IMR-90 (cell line): Measurements from ENCODE around the gene TNFAIP6. TPM values are rescaled to one million over a fixed set of nuclear protein-coding genes. Genes with fewer than 3 reads are reported as not detected.

Experiments
- ATAC-seq: fragments of 200-7000 bp; cut with Tn5 transposase; 2 replicates; pipeline ENCODE4 v1.9.1; 2020; ENCODE audit warnings: low read depth, mild to moderate bottlenecking, moderate library complexity
- BruUV-seq: library from RNA; stranded (reverse); fragments of 400-500 nt; replicated peaks from 2 replicates; lab custom pipeline; 2021; lab: Mats Ljungman, UMichigan
- CTCF ChIA-PET: fragments of 300-600 bp; formaldehyde crosslinking; extraction: SDS; loops from one replicate; lab custom pipeline; 2021; ENCODE audit warnings: antibody characterized with exemption; lab: Yijun Ruan, JAX
- POLR2A ChIA-PET: fragments of 300-600 bp; sonication (Branson Sonifier 250); formaldehyde crosslinking; loops from one replicate; lab custom pipeline; 2022; ENCODE audit warnings: antibody characterized with exemption; ENCODE audit not compliant: unreplicated experiment; lab: Charles Lee
- DNase-seq: peaks from one replicate; pipeline ENCODE4 v3.0.0; 2013
- H2AFZ ChIP-seq: replicated peaks from 2 replicates; pipeline ENCODE3; 2013; ENCODE audit warnings: low read length, mild to moderate bottlenecking; ENCODE audit not compliant: poor library complexity
- H2AK5ac ChIP-seq: 2 replicates; pipeline ENCODE4 v1.6.1; 2013; ENCODE audit warnings: low read depth, low read length, inconsistent platforms
- H2AK9ac ChIP-seq: replicated peaks from 2 replicates; pipeline ENCODE3; 2013; ENCODE audit warnings: mild to moderate bottlenecking, low read depth, low read length, moderate library complexity; ENCODE audit not compliant: poor library complexity
- H2BK120ac ChIP-seq: 2 replicates; pipeline ENCODE4 v1.6.1; 2013; ENCODE audit warnings: low read depth, low read length, inconsistent platforms
- H2BK15ac ChIP-seq: 3 replicates; pipeline ENCODE4 v1.6.1; 2013; ENCODE audit warnings: low read depth, low read length, inconsistent platforms
- H2BK20ac ChIP-seq: 2 replicates; pipeline ENCODE4 v1.6.1; 2013; ENCODE audit warnings: low read depth, mild to moderate bottlenecking, inconsistent platforms, low read length, moderate library complexity
- H2BK5ac ChIP-seq: 2 replicates; pipeline ENCODE4 v1.6.1; 2013; ENCODE audit warnings: mild to moderate bottlenecking, low read depth, low read length, inconsistent platforms; ENCODE audit not compliant: poor library complexity, severe bottlenecking
- H3K14ac ChIP-seq: replicated peaks from 2 replicates; pipeline ENCODE4 v1.6.1; 2013; ENCODE audit warnings: low read depth, low read length, inconsistent platforms
- H3K18ac ChIP-seq: 2 replicates; pipeline ENCODE4 v1.6.1; 2013; ENCODE audit warnings: low read depth, low read length, control low read depth
- H3K23ac ChIP-seq: 2 replicates; pipeline ENCODE4 v1.6.1; 2013; ENCODE audit warnings: low read depth, low read length, inconsistent platforms
- H3K27ac ChIP-seq: 2 replicates; pipeline ENCODE4 v1.5.1; 2013; ENCODE audit warnings: mild to moderate bottlenecking, control low read depth, low read length; ENCODE audit not compliant: insufficient read depth
- H3K27me3 ChIP-seq: 2 replicates; pipeline ENCODE4 v1.6.1; 2013; ENCODE audit warnings: low read length; ENCODE audit not compliant: control insufficient read depth, insufficient read depth
- H3K36me3 ChIP-seq: 2 replicates; pipeline ENCODE4 v1.6.1; 2013; ENCODE audit warnings: low read length, mixed read lengths; ENCODE audit not compliant: control insufficient read depth, insufficient read depth
- H3K4ac ChIP-seq: 2 replicates; pipeline ENCODE4 v1.6.1; 2013; ENCODE audit warnings: low read depth, low read length, inconsistent platforms
- H3K4me1 ChIP-seq: 2 replicates; pipeline ENCODE4 v1.6.1; 2013; ENCODE audit warnings: low read length, mixed read lengths; ENCODE audit not compliant: control insufficient read depth, insufficient read depth
- H3K4me2 ChIP-seq: 2 replicates; pipeline ENCODE4 v1.6.1; 2013; ENCODE audit warnings: low read depth, mild to moderate bottlenecking, control low read depth, low read length, moderate library complexity
- H3K4me3 ChIP-seq: 2 replicates; pipeline ENCODE4 v1.5.1; 2013; ENCODE audit warnings: low read depth, mild to moderate bottlenecking, control low read depth, low read length, moderate library complexity; ENCODE audit not compliant: insufficient read depth
- H3K56ac ChIP-seq: 2 replicates; pipeline ENCODE4 v1.6.1; 2013; ENCODE audit warnings: low read length, inconsistent platforms; ENCODE audit not compliant: insufficient read depth; ENCODE audit errors: extremely low read depth
- H3K79me1 ChIP-seq, 2 experiments: 2 replicates each; pipeline ENCODE4 v1.6.1; 2013; ENCODE audit warnings: low read length in 2 of 2, inconsistent platforms in 1 of 2, low read depth in 1 of 2
- H3K9ac ChIP-seq: 2 replicates; pipeline ENCODE4 v1.6.1; 2013; ENCODE audit warnings: low read depth, low read length, control low read depth
- H3K9me1 ChIP-seq: 2 replicates; pipeline ENCODE4 v1.6.1; 2013; ENCODE audit warnings: low read length, inconsistent platforms; ENCODE audit not compliant: insufficient read depth
- H3K9me3 ChIP-seq: 2 replicates; pipeline ENCODE4 v1.6.1; 2013; ENCODE audit warnings: low read length; ENCODE audit not compliant: control insufficient read depth, insufficient read depth
- H4K20me1 ChIP-seq: 2 replicates; pipeline ENCODE4 v1.6.1; 2013; ENCODE audit warnings: low read length, inconsistent platforms; ENCODE audit not compliant: insufficient read depth
- H4K5ac ChIP-seq: 2 replicates; pipeline ENCODE4 v1.6.1; 2013; ENCODE audit warnings: mild to moderate bottlenecking, low read depth, low read length, control low read depth
- H4K8ac ChIP-seq, 2 experiments: 2 replicates each; pipeline ENCODE4 v1.6.1; 2013; ENCODE audit warnings: low read depth in 2 of 2, low read length in 2 of 2, control low read depth in 1 of 2, inconsistent platforms in 1 of 2
- H4K91ac ChIP-seq: 2 replicates; pipeline ENCODE4 v1.6.1; 2013; ENCODE audit warnings: low read depth, low read length, inconsistent platforms; ENCODE audit not compliant: insufficient read depth
- BHLHE40 ChIP-seq: fragments of 150-350 bp; IDR thresholded peaks from 2 replicates; pipeline ENCODE4 v1.6.1; 2016; ENCODE audit warnings: mild to moderate bottlenecking, low read depth, low read length
- CEBPB ChIP-seq: IDR thresholded peaks from 2 replicates; pipeline ENCODE4 v1.6.1; 2012; ENCODE audit warnings: low read depth, low read length, improper control_type of control experiment
- CHD1 ChIP-seq: IDR thresholded peaks from 2 replicates; pipeline ENCODE4 v1.6.1; 2012; ENCODE audit warnings: low read depth, low read length, improper control_type of control experiment
- FOS ChIP-seq: fragments of 150-350 bp; IDR thresholded peaks from 2 replicates; pipeline ENCODE4 v1.6.1; 2016; ENCODE audit warnings: low read depth, low read length
- MAFK ChIP-seq: IDR thresholded peaks from 2 replicates; pipeline ENCODE4 v1.6.1; 2012; ENCODE audit warnings: low read depth, low read length, improper control_type of control experiment
- MAZ ChIP-seq: IDR thresholded peaks from 2 replicates; pipeline ENCODE4 v1.6.1; 2012; ENCODE audit warnings: low read depth, mild to moderate bottlenecking, low read length, improper control_type of control experiment, moderate library complexity, borderline replicate concordance
- MXI1 ChIP-seq: IDR thresholded peaks from 2 replicates; pipeline ENCODE4 v1.6.1; 2012; ENCODE audit warnings: low read depth, mild to moderate bottlenecking, low read length, moderate library complexity, borderline replicate concordance
- NFE2L2 ChIP-seq: fragments of 150-350 bp; IDR thresholded peaks from 2 replicates; pipeline ENCODE4 v1.6.1; 2016; ENCODE audit warnings: low read depth, mild to moderate bottlenecking, low read length
- POLR2A ChIP-seq: IDR thresholded peaks from 2 replicates; pipeline ENCODE4 v1.6.1; 2012; ENCODE audit warnings: mild to moderate bottlenecking, low read depth, low read length
- RAD21 ChIP-seq: IDR thresholded peaks from 2 replicates; pipeline ENCODE4 v1.6.1; 2012; ENCODE audit warnings: low read length, improper control_type of control experiment
- RCOR1 ChIP-seq: IDR thresholded peaks from 2 replicates; pipeline ENCODE4 v1.6.1; 2012; ENCODE audit warnings: mild to moderate bottlenecking, low read length, improper control_type of control experiment; ENCODE audit not compliant: insufficient replicate concordance
- RFX5 ChIP-seq: IDR thresholded peaks from 2 replicates; pipeline ENCODE4 v1.8.0; 2012; ENCODE audit warnings: low read depth, mild to moderate bottlenecking, low read length, moderate library complexity
- SMC3 ChIP-seq: fragments of 150-350 bp; IDR thresholded peaks from 2 replicates; pipeline ENCODE4 v1.6.1; 2016; ENCODE audit warnings: low read depth, mild to moderate bottlenecking, antibody characterized with exemption, low read length, moderate library complexity
- WGBS, 2 experiments: methylation state at CpG; one replicate each; pipeline versions ENCODE4 v1.1.5 to v1.1.7; 2013; ENCODE audit warnings: missing lambda C conversion rate in 2 of 2; ENCODE audit not compliant: insufficient read length in 1 of 2; ENCODE audit errors: extremely low coverage in 2 of 2; 5-methylcytosine and 5-hydroxymethylcytosine counted together
- dilution Hi-C: fragments of 300-500 bp; cut with HindIII; formaldehyde crosslinking; loops from one replicate; pipeline ENCODE4 v1.14.3; 2018; ENCODE audit warnings: low sequenced_read_pairs; ENCODE audit not compliant: unreplicated experiment
- in situ Hi-C: fragments of 300-500 bp; cut with MboI; formaldehyde crosslinking; loops from 3 replicates; pipeline ENCODE4 v1.14.3; 2019; ENCODE audit warnings: low sequenced_read_pairs, inconsistent platforms, mixed read lengths
- intact Hi-C: fragments of 100-400 bp; cut with micrococcal nuclease; formaldehyde crosslinking; loops from 2 replicates; pipeline ENCODE4 v1.10.0; 2022
- polyA plus RNA-seq, 3 experiments: library from polyadenylated mRNA; depleted of rRNA; stranded (reverse); fragments of >200 nt; gene quantifications; 2 replicates each; pipeline ENCODE4 v1.2.3, GENCODE V29; 2012; ENCODE audit warnings: low replicate concordance in 1 of 3
- total RNA-seq: library from RNA; depleted of rRNA; stranded (reverse); fragments of >200 nt; gene quantifications from 2 replicates; pipeline ENCODE4 v1.2.3, GENCODE V29; 2012
- TF ChIP-seq, protein P1 (sequence below): conservative IDR thresholded peaks from 2 replicates; pipeline ENCODE4 v1.5.1; 2012; ENCODE audit warnings: mild to moderate bottlenecking, low read depth, low read length, improper control_type of control experiment
- TF ChIP-seq, protein P2 (sequence below): fragments of 150-350 bp; IDR thresholded peaks from 2 replicates; pipeline ENCODE4 v1.6.1; 2016; ENCODE audit warnings: low read depth, mild to moderate bottlenecking, low read length, moderate library complexity, borderline replicate concordance
- TF ChIP-seq, protein P3 (sequence below): fragments of 150-350 bp; IDR thresholded peaks from 2 replicates; pipeline ENCODE4 v1.6.1; 2017; ENCODE audit warnings: mild to moderate bottlenecking, antibody characterized with exemption, low read length, low read depth

Gene TNFAIP6
- total and polyA plus RNA-seq, 2 of the 4 experiments (the other 2 are of a cell fraction) = 1.8 to 2.9 TPM

DNA sequence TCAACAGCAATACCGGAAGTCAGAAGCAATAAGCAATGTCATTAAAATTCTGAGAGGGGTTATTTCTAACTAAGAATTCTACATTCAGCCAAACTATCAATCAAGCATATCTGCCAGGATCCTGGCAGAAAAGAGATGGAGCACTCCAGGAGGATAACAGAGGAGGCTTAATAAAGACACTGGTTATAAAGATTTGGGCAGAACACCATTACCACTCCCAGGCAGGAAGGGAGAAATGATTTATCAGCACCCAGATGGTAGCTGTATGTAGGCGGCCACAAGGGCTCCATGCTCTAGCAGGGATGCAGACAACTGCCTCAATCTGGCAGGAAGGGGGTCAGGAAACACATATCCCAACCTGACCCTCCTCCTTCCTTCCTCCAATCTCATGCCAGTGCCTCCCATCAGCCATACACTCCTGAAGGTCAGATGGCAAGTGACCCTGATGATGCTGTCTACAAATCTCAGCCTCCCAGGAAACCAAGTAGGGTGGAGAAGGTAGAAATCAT, 20.5 kb upstream of the TNFAIP6 start:
- ATAC-seq = no peak
- Histone ChIP-seq H4K5ac (no peak overlapping the region), H3K56ac (no peak overlapping the region), H2AFZ (no peak overlapping the region), H2BK15ac (no peak overlapping the region), H3K18ac (peak overlapping the region; percentile 20; the same call in 1 of the 2 replicates), H4K8ac (no peak overlapping the region), H3K4me1 (peaks cover 5% of the 10 kb centered on the region), H3K9ac (no peak overlapping the region), H3K4me3 (no peak overlapping the region), H3K9me1 (peaks cover 6% of the 10 kb centered on the region; the same call in 1 of the 2 replicates), H3K79me1 (no peaks in the 10 kb centered on the region), H3K27ac (no peak overlapping the region), H2BK20ac (no peak overlapping the region), H3K14ac (no peak overlapping the region), H2BK5ac (no peak overlapping the region), H2AK9ac (no peak overlapping the region), H4K20me1 (no peaks in the 10 kb centered on the region), H3K4ac (no peak overlapping the region), H3K23ac (no peak overlapping the region), H3K4me2 (no peak overlapping the region), H3K27me3 (no peaks in the 10 kb centered on the region), H2BK120ac (no peak overlapping the region), H3K36me3 (no peaks in the 10 kb centered on the region), H3K9me3 (no peaks in the 10 kb centered on the region), H2AK5ac (peak overlapping the region; percentile 20; the same call in 1 of the 2 replicates), H4K91ac (no peak overlapping the region)
- BruUV-seq = no TSS peak
- dilution Hi-C loops = no loop called here
- no peak for TF ChIP-seq CEBPB
- TF ChIP-seq, protein P1, sequence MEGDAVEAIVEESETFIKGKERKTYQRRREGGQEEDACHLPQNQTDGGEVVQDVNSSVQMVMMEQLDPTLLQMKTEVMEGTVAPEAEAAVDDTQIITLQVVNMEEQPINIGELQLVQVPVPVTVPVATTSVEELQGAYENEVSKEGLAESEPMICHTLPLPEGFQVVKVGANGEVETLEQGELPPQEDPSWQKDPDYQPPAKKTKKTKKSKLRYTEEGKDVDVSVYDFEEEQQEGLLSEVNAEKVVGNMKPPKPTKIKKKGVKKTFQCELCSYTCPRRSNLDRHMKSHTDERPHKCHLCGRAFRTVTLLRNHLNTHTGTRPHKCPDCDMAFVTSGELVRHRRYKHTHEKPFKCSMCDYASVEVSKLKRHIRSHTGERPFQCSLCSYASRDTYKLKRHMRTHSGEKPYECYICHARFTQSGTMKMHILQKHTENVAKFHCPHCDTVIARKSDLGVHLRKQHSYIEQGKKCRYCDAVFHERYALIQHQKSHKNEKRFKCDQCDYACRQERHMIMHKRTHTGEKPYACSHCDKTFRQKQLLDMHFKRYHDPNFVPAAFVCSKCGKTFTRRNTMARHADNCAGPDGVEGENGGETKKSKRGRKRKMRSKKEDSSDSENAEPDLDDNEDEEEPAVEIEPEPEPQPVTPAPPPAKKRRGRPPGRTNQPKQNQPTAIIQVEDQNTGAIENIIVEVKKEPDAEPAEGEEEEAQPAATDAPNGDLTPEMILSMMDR = no peak
- no peak for TF ChIP-seq CHD1
- TF ChIP-seq RFX5 = no peak
- TF ChIP-seq, protein P2, sequence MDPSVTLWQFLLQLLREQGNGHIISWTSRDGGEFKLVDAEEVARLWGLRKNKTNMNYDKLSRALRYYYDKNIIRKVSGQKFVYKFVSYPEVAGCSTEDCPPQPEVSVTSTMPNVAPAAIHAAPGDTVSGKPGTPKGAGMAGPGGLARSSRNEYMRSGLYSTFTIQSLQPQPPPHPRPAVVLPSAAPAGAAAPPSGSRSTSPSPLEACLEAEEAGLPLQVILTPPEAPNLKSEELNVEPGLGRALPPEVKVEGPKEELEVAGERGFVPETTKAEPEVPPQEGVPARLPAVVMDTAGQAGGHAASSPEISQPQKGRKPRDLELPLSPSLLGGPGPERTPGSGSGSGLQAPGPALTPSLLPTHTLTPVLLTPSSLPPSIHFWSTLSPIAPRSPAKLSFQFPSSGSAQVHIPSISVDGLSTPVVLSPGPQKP = no peak
- TF ChIP-seq SMC3 = no peak
- no peak for TF ChIP-seq NFE2L2
- TF ChIP-seq MAZ = no peak
- no peak for TF ChIP-seq MAFK
- no peak for TF ChIP-seq RAD21
- TF ChIP-seq RCOR1 = no peak
- TF ChIP-seq FOS = no peak
- no peak for TF ChIP-seq POLR2A
- TF ChIP-seq, protein P3, sequence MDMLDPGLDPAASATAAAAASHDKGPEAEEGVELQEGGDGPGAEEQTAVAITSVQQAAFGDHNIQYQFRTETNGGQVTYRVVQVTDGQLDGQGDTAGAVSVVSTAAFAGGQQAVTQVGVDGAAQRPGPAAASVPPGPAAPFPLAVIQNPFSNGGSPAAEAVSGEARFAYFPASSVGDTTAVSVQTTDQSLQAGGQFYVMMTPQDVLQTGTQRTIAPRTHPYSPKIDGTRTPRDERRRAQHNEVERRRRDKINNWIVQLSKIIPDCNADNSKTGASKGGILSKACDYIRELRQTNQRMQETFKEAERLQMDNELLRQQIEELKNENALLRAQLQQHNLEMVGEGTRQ = no peak
- no peak for TF ChIP-seq MXI1
- no peak for TF ChIP-seq BHLHE40
- ChIA-PET CTCF (no interaction called here), POLR2A (no interaction called here)
- in situ Hi-C loops = no loop called here
- WGBS, 2 experiments = no CpG with 5 or more reads among the region's 2 CpGs
- no peak for DNase-seq
- intact Hi-C loops = no loop called here
